HG03432 (cell line): ENCODE results near the gene TPM2.
"Not testable (repeated sequence)": the region's sequence is repeated elsewhere in the genome, so short reads cannot be mapped to it uniquely, and the experiment has no call there.

Experiments used
- ATAC-seq: cut with Tn5 transposase; IDR thresholded peaks from one replicate; pipeline ENCODE4 v1.9.1; 2021; ENCODE audit warnings: mild to moderate bottlenecking, moderate library complexity; ENCODE audit not compliant: unreplicated experiment

Gene TPM2

DNA sequence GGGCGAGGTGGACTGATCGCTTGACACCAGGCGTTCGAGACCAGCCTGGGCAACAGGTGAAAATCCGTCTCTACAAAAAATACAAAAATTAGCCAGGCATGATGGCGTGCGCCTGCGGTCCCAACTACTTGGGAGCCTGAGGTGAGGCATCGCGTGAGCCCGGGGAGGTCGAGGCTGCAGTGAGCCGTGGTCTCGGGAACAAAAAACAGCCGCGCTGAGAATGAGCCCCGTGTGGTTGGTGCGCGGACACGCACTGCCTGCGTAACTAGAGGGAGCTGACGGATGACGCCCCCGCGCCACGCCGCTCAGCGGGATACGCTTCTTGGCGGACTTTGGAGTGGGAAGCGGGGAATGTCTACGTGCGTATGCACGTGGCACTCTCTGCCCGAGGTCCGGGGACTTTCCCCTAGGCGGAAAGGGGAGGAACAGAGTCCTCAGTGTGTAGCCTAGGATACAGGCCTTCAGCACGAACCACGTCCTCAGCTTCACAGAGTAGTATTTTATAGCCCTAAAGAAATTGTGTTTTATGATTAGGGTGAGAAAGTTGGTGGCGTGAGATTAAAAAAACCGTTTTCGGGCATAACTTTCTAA lies 32.1 kb downstream of the TPM2 start, which contains the start of gene RMRP:
Gene RMRP (minus strand): TSS at position 474 of the 591 bp plus-strand sequence.
- ATAC-seq: peak; percentile 86

DNA sequence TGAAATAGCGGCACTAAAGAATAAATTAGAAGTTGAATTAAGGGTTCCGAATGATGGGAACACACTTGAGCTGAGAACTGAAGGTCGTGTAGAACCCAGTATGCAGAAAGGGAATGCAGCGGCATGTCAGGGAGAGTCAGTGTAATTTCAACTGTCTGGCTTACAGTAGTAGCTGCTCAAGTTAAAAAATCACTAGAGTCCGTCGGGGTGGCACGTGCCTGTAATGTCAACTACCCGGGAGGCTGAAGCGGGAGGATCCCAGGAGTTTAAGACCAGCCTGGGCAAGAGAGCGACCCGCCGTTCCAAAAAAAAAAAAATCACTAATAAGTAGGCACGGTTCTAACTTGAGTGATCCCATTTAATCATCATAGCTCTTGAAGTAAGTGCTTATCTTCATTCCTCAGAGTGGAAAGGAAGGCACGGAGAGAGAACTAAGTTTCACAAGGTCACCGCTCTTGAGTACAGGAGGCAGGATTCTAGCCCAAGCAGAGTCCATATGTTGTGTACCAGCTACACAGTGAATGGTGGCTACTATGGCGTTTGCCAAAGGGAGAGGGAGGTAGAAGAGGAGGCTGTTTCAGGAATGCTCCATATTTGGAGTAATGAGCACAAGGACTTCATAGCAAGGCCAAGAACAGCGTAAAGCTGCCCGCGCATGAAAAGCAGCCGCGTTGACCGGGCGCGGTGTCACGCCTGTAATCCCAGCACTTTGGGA lies 32.7 kb downstream of the TPM2 start:
- ATAC-seq: no peak

DNA sequence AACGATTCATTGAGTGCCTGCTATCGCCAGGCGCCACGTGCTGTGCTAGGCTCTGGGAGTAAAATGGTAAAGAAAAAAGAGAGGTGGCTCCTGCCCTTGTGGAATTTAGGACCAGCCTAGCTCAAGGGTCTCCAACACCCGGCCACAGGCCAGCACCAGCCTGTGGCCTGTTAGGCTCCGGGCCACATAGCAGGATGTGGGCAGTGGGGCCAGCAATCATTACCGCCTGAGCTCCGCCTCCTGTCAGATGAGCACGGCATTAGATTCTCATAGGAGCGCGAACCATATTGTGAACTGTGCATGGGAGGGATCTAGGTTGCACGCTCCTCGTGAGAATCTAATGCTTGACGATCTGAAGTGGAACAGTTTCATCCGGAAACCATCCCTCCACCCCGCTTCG lies 33.4 kb downstream of the TPM2 start:
- no peak for ATAC-seq

DNA sequence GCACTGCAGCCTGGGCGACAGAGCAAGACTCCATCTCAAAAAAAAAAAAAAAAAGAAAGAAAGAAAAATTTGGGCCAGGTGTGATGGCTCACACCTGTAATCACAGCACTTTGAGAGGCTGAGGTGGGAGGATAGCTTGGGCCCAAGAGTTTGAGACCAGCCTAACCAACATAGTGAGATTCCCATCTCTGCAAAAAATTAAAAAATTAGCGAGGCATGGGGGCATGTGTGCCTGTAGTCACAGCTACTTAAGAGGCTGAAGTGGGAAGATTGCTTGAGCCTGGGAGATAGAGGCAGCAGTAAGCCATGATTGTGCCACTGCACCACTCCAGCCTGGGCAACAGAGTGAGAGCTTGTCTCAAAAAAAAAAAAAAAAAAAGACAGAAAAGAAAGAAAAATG lies 36.1 kb downstream of the TPM2 start:
- no peak for ATAC-seq

DNA sequence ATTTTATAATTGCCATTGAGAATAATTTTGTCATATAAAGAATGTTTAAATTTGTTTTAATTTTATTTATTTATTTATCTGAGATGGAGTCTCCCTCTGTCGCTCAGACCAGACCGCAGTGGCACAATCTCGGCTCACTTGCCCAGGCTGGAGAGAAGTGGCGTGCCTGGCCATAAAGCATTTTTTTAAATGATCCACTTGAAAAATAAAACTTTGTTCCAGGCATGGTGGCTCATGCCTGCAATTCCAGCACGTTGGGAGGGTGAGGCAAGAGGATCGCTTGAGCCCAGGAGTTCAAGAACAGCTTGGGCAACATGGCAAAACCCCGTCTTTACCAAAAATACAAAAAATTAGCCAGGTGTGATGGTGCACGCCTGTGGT lies 36.9 kb downstream of the TPM2 start:
- ATAC-seq: no peak

DNA sequence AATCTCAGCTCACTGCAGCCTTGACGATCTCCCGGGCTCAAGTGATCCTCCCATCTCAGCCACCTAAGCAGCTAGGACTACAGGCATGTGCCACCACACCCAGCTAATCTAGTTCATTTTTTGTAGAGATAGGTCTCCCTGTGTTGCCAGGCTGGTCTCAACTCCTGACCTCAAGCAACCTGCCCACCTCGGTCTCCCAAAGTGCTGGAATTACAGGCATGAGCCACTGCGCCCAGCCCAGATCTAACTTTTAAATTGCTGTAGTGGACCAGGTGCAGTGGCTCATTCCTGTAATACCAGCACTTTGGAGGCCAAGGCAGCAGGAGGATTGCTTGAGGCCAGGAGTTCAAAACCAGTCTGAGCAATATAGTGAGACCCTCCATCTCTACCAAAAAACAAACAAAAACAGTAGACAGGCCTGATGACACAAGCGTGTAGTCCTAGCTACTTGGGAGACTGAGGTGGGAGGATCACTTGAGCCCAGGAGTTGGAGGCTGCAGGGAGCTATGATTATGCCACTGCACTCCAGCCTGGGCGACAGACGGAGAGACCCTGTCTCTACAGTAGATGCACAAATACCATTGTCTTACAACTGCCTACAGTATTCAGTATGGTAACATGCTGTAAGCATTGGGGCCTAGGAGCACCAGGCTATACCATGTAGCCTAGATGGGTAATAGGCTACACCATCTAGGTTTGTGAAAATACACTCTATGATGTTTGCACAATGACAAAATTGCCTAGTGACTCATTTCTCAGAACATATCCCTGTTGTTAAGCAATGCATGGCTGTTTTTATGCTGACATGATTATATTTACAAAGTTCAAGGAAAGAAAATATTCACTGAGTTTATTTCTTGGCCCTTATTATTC lies 37.5 kb downstream of the TPM2 start:
- ATAC-seq: no peak

DNA sequence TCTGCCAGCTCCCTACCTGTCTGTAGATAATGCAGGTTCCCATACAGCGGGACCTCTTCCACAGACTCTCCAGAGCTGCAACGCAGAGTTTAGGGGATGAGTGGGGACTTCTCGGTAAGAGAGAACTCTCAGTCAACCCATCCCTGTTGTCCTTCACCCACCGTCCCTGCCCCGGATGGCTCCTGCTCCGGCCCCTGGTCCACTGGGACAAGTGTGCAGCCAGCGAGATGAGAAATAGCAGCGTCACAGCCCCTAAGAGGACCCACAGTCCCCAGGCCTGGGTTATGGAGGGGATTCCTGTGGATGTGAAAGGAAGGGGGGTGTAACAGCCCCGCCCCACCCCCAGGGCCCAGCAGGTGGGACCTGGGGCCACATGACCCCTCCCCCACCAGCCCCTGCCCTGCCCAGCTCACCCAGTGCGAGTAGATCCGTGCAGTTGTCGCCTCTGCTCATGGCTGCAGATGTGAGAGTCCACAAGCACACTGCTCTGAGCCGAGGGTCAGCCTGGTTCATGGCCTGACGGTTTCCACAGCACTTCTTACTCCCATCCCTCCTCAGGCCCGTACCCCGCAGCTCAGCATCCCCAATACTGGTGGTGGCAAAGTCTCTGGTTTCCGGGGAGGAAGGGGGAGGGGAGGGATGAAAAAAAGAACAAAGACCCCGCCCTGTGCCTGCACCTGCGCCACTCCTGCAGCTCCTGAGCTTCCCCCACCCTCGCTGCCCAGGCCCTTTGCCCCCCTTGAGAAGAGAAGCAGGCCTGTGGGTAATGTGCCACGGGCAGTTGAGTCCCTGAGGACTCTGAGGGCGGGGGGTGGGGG lies 39.2 kb downstream of the TPM2 start, which contains the start of gene SIT1:
Gene SIT1 (minus strand): TSS at position 591 of the 818 bp plus-strand sequence. CDS start 78 bp downstream, at position 513.
- no peak for ATAC-seq

DNA sequence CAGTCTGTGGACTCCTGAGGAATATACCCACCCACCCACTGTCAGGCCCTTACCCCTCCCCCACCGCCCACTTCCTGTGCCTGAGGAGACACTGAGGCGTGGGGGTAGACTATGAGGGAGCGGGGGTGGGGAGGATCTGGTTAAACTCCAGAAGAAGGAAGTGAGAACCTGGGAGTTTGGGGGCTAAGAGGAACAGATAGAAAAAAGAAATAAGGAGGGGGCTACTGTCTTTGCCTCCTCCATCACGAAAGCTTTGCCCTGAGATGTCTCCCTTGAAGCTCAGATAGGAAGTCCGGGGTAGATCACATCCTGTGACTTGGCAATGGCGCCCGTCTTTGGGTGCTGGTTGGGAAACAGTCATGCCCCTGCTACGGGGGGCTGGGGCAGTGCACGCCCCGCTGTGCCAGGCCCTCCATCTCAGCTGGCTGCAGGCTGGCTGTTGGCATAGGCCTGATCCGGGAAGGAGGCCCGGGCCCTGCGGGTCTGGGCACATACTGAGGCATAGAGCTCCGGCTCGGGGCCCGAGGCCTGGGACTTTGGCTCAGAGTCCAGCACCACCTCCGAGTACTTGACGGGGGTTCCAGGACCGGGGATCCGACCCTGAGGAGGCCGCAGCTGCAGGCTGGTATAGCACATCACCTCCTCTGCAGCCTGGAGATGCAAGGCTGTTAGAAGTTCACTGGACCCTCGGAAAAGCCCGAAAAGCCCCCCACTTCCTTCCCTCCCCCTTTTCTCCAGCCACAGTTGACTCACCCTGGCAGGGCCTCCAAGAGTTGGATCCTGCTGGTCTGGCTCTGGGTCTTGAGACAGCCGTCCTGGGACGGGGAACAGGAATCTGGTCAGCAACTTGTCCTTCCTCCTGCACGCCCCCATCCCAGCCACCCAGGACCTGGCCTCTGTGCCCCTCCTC lies 40.0 kb downstream of the TPM2 start:
- no peak for ATAC-seq

DNA sequence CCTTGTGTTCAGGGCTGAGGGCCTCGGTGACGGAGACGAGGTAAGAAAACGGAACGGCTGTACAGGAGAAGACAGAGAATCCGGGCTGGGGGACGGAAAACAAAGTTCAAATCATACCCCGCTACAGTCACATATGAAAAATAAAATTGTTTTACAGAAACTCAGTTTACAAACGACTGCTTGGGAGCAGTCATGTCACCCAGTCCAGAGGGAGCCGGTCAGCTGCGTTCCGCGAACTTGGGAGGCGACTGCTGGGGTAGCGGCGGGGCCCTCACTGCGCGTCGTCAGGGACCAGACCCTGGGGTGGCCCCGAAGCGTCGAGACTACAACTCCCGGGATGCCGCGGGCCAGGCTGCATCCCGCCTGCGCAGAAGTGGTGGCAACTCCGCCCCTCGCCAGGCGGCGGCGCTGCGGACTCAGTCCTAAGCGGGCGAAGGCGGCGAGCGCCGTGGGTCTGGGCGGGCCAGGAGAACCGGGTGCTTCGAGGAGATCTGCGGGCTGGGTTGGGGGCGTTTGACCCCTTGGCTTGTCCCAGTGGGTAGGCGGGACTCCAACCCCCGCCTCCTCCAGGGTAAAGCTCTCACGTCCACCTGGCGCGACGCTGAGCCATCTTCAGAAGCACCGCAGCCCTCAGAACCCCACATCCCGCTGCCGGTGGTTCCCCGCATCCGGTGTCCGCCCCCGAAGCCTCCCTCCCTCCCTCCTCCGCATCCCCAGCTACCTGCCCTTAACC lies 43.0 kb downstream of the TPM2 start:
- peak; percentile 91 for ATAC-seq

DNA sequence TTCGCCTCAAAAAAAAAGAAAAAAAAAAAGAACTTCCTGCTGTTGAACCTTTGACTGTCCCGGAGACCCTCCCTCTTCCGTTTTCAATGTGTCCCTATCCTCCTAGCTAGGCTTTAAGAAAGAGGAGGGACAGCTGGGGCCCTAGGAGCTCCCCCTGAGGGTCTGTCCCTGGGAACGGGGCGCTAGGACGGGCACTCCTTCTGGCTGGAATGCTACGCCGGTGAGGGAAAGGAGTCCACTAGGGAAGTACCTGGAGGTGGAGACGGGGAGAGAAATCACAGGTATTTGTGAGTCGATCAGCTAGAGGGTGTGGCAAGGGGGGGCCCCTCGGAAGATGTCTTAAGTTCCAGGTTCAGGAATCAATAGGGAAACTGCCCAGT lies 43.6 kb downstream of the TPM2 start:
- no peak for ATAC-seq

DNA sequence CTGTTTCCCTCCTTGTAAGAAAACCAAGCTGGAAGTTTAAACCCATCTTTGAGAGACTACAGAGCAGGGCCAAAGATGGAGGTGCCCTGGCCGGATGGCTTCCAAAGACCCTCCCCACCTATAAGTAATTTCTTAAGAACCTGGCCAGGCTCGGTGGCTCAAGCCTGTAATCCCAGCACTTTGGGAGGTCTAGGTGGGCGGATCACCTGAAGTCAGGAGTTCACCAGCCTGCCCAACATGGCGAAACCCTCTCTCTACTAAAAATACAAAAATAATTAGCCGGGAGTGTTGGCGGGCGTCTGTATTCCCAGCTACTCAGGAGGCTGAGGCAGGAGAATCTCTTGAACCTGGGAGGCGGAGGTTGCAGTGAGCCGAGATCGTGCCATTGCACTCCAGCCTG lies 44.0 kb downstream of the TPM2 start:
- not testable (repeated sequence) for ATAC-seq

DNA sequence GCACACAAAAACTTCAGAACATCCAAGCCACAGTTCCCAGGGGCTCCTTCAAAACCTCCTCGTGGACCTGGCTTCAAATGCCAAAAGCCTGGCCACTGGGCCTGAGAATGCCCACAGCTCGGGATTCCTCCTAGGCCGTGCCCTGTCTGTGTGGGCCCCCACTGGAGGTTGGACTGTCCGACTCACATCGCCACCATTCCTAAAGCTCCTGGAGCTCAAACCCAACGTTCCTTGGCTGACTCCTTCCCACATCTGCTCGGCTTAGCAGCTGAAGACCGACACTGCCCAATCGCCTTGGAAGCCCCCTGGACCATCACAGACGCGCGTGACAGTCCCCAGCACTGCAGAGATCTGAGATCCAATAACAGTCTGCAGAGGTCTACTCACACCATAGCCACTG lies 46.7 kb downstream of the TPM2 start:
- ATAC-seq: no peak

DNA sequence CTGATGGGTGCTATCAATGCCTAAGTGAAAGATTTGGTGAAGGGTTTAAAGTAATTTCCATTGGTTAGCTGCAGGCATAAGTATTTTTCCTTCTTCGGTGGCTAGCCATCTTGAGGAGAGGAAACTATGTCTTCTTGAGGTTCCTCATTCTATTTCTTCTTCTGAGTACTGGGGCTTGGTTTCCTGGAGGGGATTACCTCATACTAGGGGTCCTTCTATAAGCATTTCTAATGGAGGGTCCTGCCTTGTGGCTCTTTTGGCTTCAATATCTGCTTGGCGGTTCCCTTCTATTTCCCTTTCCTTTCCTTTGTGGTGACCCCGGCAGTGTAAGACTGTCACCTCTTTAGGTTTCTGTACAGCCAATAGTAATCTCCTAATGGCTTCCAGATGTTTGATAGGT lies 48.2 kb downstream of the TPM2 start:
- ATAC-seq: not testable (repeated sequence)

DNA sequence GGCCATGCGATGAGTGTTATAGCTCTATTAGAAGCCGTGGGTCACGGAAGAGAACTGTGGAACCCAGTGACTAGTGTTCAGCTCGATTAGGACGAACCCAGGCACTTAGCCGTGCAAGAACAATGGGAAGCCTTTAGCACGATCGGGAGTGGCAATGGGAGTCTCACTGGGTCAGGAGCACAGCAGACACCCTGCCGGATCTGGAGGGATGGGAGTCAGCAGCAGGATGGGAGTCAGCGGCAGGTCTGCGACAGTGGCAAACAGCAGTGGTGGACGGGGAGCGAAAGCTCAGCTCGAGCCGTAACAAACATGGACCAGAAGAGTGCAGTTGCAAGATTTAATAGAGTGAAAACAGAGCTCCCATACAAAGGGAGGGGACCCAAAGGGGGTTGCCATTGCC lies 49.3 kb downstream of the TPM2 start:
- ATAC-seq: not testable (repeated sequence)

DNA sequence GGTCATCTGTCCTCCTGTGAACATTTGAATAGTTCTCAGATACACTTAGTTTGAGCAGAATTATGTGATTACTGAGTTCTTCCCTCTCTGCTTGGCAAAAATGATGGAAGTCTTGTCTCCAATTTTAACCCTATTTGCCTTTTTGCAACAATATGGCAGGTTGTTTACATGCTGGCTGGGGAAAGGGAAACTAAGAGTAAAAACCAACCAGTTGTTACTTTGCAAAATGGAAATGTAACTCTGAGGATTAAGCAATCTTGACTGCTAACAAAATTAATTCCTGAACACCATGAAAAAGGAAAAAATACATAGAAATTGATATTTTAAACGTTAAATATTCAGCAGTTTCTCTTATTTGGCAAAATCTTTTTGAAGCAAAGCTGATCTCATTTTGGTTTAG lies 50.1 kb downstream of the TPM2 start:
- no peak for ATAC-seq

DNA sequence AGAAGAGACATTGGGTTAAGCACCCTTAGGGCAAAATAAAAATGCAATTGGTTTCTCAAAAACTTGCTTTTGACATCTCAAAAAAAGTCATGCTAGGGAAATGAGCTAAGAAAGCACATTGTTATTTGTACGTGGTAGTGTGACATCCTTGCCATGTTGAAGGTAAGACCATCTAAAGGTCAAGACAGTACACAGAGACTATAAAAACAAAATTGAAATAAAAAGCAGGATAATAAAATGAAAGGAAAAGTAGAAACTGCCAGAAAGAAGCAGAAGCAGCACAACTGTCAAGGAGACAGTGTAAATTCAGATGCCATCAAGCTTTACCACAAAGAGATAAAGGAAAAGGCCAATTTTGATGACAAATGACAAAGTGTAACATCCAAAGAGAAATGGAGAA lies 50.5 kb downstream of the TPM2 start:
- ATAC-seq: not testable (repeated sequence)

DNA sequence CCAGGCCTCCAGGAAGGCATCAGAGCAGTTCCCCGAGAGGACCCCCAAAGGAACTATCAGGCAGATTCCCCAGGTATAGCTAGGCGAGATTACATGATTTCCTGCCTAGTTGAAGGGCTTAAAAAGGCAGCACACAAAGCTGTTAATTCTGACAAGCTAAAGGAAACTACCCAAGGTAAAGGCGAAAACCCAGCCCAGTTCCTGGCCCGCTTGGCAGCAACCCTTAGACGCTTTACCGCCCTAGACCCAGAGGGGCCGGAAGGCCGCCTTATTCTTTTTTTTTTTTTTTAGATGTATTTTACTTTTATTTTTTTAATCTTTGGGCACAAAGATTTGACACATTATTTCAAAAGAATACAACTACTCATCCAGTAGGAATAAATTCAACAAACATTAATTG lies 51.0 kb downstream of the TPM2 start:
- ATAC-seq: not testable (repeated sequence)

DNA sequence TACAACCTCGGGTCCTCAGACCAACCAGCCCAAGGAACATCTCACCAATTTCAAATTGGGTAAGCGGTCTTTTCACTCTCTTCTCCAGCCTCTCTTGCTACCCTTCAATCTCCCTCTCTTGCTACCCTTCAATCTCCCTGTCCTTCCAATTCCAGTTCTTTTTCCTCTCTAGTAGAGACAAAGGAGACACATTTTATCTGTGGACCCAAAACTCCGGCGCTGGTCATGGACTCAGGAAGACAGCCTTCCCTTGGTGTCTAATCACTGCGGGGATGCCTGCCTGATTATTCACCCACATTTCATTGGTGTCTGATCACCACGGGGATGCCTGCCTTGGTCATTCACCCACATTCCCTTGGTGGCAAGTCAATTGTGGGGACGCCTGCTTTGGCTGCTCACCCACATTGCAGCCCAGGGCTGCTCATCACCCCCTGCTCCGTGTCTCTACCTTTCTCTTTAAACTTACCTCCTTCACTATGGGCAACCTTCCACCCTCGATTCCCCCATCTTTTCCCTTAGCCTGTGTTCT lies 52.2 kb downstream of the TPM2 start:
- ATAC-seq: not testable (repeated sequence)

DNA sequence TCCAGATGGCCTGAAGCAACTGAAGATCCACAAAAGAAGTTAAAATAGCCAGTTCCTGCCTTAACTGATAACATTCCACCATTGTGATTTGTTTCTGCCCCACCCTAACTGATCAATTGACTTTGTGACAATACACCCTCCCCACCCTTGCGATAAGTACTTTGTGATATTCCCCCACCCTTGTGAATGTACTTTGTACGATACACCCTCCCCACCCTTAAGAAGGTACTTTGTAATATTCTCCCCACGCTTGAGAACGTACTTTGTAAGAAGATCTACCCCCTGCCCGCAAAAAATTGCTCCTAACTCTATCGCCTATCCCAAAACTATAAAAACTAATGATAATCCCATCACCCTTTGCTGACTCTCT lies 52.9 kb downstream of the TPM2 start:
- ATAC-seq: not testable (repeated sequence)
